Vagina (tissue), 2 donors: ENCODE measurements around the gene DAPK3. TPM values are rescaled to one million over a fixed set of nuclear protein-coding genes. Genes with fewer than 3 reads are reported as not detected.

Experiments
- DNase-seq, 2 donors: peaks; one replicate each; pipeline ENCODE4 v3.0.0-alpha.2; 2017; ENCODE audit errors: extremely low spot score in 2 of 2
- H3K27ac ChIP-seq: fragments of 200-600 bp; sonication (generic); one replicate; pipeline ENCODE4 v1.5.1; 2019
- H3K27me3 ChIP-seq: fragments of 200-600 bp; sonication (generic); one replicate; pipeline ENCODE4 v1.5.1; 2019
- H3K36me3 ChIP-seq, 2 donors: fragments of 200-600 bp; sonication (generic); one replicate each; pipeline ENCODE4 v1.5.1; 2017 to 2019
- H3K4me1 ChIP-seq: fragments of 200-600 bp; sonication (generic); one replicate; pipeline ENCODE4 v1.5.1; 2019
- H3K4me3 ChIP-seq, 2 donors: fragments of 200-600 bp; sonication (generic); 1 replicate in 1 of 2; 2 replicates in 1 of 2; pipeline ENCODE4 v1.5.1; 2016 to 2019
- H3K9me3 ChIP-seq: fragments of 200-600 bp; sonication (generic); one replicate; pipeline ENCODE4 v1.5.1; 2019
- POLR2A ChIP-seq, 2 donors: fragments of 450-650 bp; IDR thresholded peaks; one replicate each; pipeline ENCODE4 v1.6.1; 2017; ENCODE audit warnings: antibody characterized with exemption in 2 of 2, mild to moderate bottlenecking in 2 of 2, moderate library complexity in 2 of 2
- POLR2AphosphoS5 ChIP-seq, 2 donors: sonication (generic); formaldehyde crosslinking; IDR thresholded peaks; one replicate each; pipeline ENCODE4 v1.9.0; 2017; ENCODE audit warnings: antibody characterized with exemption in 2 of 2, mild to moderate bottlenecking in 2 of 2, low read depth in 1 of 2; ENCODE audit not compliant: insufficient read depth in 1 of 2
- intact Hi-C: fragments of 100-400 bp; cut with DNase I; formaldehyde crosslinking; loops from one replicate; pipeline ENCODE4 v1.15.1; 2023
- microRNA counts, 2 donors: library from miRNA; unstranded; fragments of <30 nt; microRNA quantifications; one replicate each; lab custom pipeline; 2016 to 2017
- microRNA-seq: library from miRNA; unstranded; fragments of <30 nt; microRNA quantifications from one replicate; pipeline ENCODE4, GENCODE V29; 2017; ENCODE audit warnings: borderline number of aligned reads, borderline replicate concordance
- small RNA-seq: library from RNA; depleted of rRNA; stranded (forward); fragments of <200 nt; gene quantifications from one replicate; pipeline ENCODE3, GENCODE V24; 2016
- total RNA-seq: library from RNA; depleted of rRNA; stranded (reverse); fragments of >200 nt; gene quantifications from one replicate; pipeline ENCODE4 v1.2.3, GENCODE V29; 2016
- TF ChIP-seq, protein P1 (sequence below), 3 experiments: fragments of 450-650 bp in 2 of 3; fragments of 200-600 bp in 1 of 3; sonication (generic) in 1 of 3; IDR thresholded peaks; one replicate each; pipeline ENCODE4 v1.5.1; 2017 to 2019; ENCODE audit warnings: antibody characterized with exemption in 3 of 3, mild to moderate bottlenecking in 2 of 3, moderate library complexity in 2 of 3

The DAPK3 gene
- total RNA-seq, 1 donor from 2014 or later: 62.4 TPM

DNA sequence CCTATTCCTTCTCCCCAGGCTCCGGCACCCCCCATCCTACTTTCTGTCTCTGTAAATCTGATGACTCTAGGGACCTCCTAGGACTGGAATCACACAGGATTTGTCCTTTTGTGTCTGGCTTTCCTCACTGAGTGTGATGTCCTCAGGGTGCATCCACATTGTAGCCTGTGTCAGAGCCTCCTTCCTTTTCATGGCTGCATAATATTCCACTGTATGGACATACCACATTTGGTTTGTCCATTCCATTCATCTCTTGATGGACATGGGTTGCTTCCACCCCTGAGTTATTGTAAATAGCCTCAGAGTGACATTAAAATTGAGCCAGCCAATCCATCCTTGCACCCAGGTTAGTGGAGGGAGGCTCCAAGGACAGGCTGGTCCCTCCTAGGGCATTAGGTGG lies 60.8 kb downstream of the DAPK3 start:
- Histone ChIP-seq H3K36me3 (no peaks in the 10 kb centered on the region), H3K4me1 (no peaks in the 10 kb centered on the region), H3K4me3 (no peak overlapping the region), H3K27ac (no peak overlapping the region), H3K9me3 (peaks cover 7% of the 10 kb centered on the region), H3K27me3 (no peaks in the 10 kb centered on the region)
- TF ChIP-seq, protein P1, sequence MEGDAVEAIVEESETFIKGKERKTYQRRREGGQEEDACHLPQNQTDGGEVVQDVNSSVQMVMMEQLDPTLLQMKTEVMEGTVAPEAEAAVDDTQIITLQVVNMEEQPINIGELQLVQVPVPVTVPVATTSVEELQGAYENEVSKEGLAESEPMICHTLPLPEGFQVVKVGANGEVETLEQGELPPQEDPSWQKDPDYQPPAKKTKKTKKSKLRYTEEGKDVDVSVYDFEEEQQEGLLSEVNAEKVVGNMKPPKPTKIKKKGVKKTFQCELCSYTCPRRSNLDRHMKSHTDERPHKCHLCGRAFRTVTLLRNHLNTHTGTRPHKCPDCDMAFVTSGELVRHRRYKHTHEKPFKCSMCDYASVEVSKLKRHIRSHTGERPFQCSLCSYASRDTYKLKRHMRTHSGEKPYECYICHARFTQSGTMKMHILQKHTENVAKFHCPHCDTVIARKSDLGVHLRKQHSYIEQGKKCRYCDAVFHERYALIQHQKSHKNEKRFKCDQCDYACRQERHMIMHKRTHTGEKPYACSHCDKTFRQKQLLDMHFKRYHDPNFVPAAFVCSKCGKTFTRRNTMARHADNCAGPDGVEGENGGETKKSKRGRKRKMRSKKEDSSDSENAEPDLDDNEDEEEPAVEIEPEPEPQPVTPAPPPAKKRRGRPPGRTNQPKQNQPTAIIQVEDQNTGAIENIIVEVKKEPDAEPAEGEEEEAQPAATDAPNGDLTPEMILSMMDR (IDR thresholded peaks at IDR 0.05): no peak
- TF ChIP-seq POLR2A (IDR thresholded peaks at IDR 0.05) (no peak), POLR2AphosphoS5 (IDR thresholded peaks at IDR 0.05; ENCODE audit: insufficient read depth in 1 of 2, low read depth in 1 of 2) (no peak)
- intact Hi-C loops: no loop called here
- DNase-seq: no peak

MicroRNAs within 50 kb of the gene (microRNA counts, 767-probe panel; counts per million panel counts)
- microRNA hsa-miR-637 (lab: Ali Mortazavi, UCI): 238 to 261 counts per million in 2 donors

Small RNA genes within 50 kb of the gene (microRNA-seq; reads per million reads assigned to microRNA genes)
- not detected for gene MIR637

Small RNA genes within 50 kb of the gene (small RNA-seq; reads per million reads assigned to genes)
- gene RN7SL202P (not detected), gene SNORD37 (5.5 reads per million, percentile 88 among the genes with 10 or more reads in this experiment)

Other genes with a start within 250 kb of the DAPK3 start
- 46.2 TPM for gene APBA3, start 209.4 kb downstream of the DAPK3 start, total RNA-seq
- 30.4 TPM for gene MRPL54, start 208.4 kb downstream of the DAPK3 start, total RNA-seq
- gene RAX2, start 198.9 kb downstream of the DAPK3 start, total RNA-seq: not detected
- gene MATK, start 184.7 kb downstream of the DAPK3 start, total RNA-seq: 1.2 TPM
- gene ZFR2, start 102.1 kb downstream of the DAPK3 start, total RNA-seq: not detected
- 0.98 TPM for gene ATCAY, start 90.4 kb downstream of the DAPK3 start, total RNA-seq
- gene NMRK2, start 38.0 kb downstream of the DAPK3 start, total RNA-seq: not detected
- gene EEF2, start 14.4 kb upstream of the DAPK3 start, total RNA-seq: 1,702 TPM
- 14.0 TPM for gene PIAS4, start 36.6 kb upstream of the DAPK3 start, total RNA-seq
- gene ZBTB7A, start 95.8 kb upstream of the DAPK3 start, total RNA-seq: 60.6 TPM
- gene MAP2K2, start 153.0 kb upstream of the DAPK3 start, total RNA-seq: 104 TPM
- gene CREB3L3, start 182.5 kb upstream of the DAPK3 start, total RNA-seq: not detected
- gene SIRT6, start 211.5 kb upstream of the DAPK3 start, total RNA-seq: 65.6 TPM
- gene ANKRD24, start 211.6 kb upstream of the DAPK3 start, total RNA-seq: 0.25 TPM